CD4-positive, alpha-beta T cell (primary cell): ENCODE results near the gene COL13A1. TPM values are rescaled to one million over a fixed set of nuclear protein-coding genes. Genes with fewer than 3 reads are reported as not detected.
A peak's percentile ranks its signal among the peaks of the same experiment; 100 is the strongest.

Experiments
- ATAC-seq: fragments of 200-7000 bp; cut with Tn5 transposase; one replicate; pipeline ENCODE4 v1.10.0; 2022; ENCODE audit warnings: mild to moderate bottlenecking; ENCODE audit not compliant: poor library complexity
- CTCF ChIA-PET: fragments of 350-600 bp; sonication (Branson Sonifier 250); formaldehyde crosslinking; loops from one replicate; lab custom pipeline; 2021; ENCODE audit warnings: antibody characterized with exemption, inconsistent platforms; lab: Charles Lee
- POLR2A ChIA-PET: fragments of 350-600 bp; sonication (Branson Sonifier 250); formaldehyde crosslinking; loops from one replicate; lab custom pipeline; 2021; ENCODE audit warnings: antibody characterized with exemption, inconsistent platforms; lab: Charles Lee
- DNase-seq, 14 experiments: peaks; one replicate each; pipeline ENCODE4 v3.0.0-alpha.2; 2013 to 2020; ENCODE audit warnings: mixed read lengths in 2 of 14
- H3K27ac ChIP-seq, 2 donors: one replicate each; pipeline versions ENCODE4 v1.5.1 to v1.7.0; 2013; ENCODE audit warnings: low read length in 2 of 2, low read depth in 1 of 2, mild to moderate bottlenecking in 1 of 2
- H3K27me3 ChIP-seq, 2 experiments: 1 replicate in 1 of 2; 2 replicates in 1 of 2; pipeline versions ENCODE4 v1.6.1 to v1.7.0; 2013; ENCODE audit warnings: low read length in 2 of 2, control low read depth in 1 of 2, mild to moderate bottlenecking in 1 of 2, moderate library complexity in 1 of 2; ENCODE audit not compliant: insufficient read depth in 2 of 2, control insufficient read depth in 1 of 2
- H3K36me3 ChIP-seq: one replicate; pipeline ENCODE4 v1.6.1; 2013; ENCODE audit warnings: low read length, control low read depth; ENCODE audit not compliant: insufficient read depth
- H3K4me1 ChIP-seq: one replicate; pipeline ENCODE4 v1.6.1; 2013; ENCODE audit warnings: low read length, control low read depth; ENCODE audit not compliant: insufficient read depth
- H3K4me3 ChIP-seq: one replicate; pipeline ENCODE4 v1.5.1; 2013; ENCODE audit warnings: mild to moderate bottlenecking, low read length, moderate library complexity
- H3K9me3 ChIP-seq, 2 experiments: 1 replicate in 1 of 2; 2 replicates in 1 of 2; pipeline versions ENCODE4 v1.6.1 to v1.7.0; 2013; ENCODE audit warnings: low read length in 2 of 2, mild to moderate bottlenecking in 2 of 2, control low read depth in 1 of 2, moderate library complexity in 1 of 2; ENCODE audit not compliant: control insufficient read depth in 1 of 2, insufficient read depth in 1 of 2
- H3K27ac Mint-ChIP-seq: one replicate; pipeline ENCODE4 v1.8.0; 2020; ENCODE audit warnings: mixed read lengths
- H3K27me3 Mint-ChIP-seq: one replicate; pipeline ENCODE4 v1.8.0; 2021; ENCODE audit warnings: mixed read lengths
- H3K36me3 Mint-ChIP-seq: one replicate; pipeline ENCODE4 v1.8.0; 2021; ENCODE audit warnings: low read depth, mixed read lengths
- H3K4me1 Mint-ChIP-seq: one replicate; pipeline ENCODE4 v1.8.0; 2021; ENCODE audit warnings: low read depth, mixed read lengths
- H3K4me3 Mint-ChIP-seq: one replicate; pipeline ENCODE4 v1.8.0; 2020; ENCODE audit warnings: mild to moderate bottlenecking, mixed read lengths
- H3K9me3 Mint-ChIP-seq: one replicate; pipeline ENCODE4 v1.8.0; 2020; ENCODE audit warnings: mixed read lengths
- CTCF ChIP-seq: fragments of 200-600 bp; IDR thresholded peaks from one replicate; pipeline ENCODE4 v1.8.0; 2022; ENCODE audit warnings: antibody characterized with exemption, mild to moderate bottlenecking
- intact Hi-C, 2 experiments: fragments of 100-400 bp; cut with DNase I in 1 of 2; cut with micrococcal nuclease in 1 of 2; formaldehyde crosslinking; loops; one replicate each; pipeline versions ENCODE4 v1.15.1 to v1.9.0; 2023 to 2025; cut with DNase I, micrococcal nuclease
- total RNA-seq, 174 experiments: library from RNA in 2 of 174; stranded (reverse) in 2 of 174; gene quantifications; one replicate each; pipeline ENCODE4 v1.2.3 and lab custom pipeline; 2021 to 2026

The COL13A1 gene
- total RNA-seq, 2 experiments from 2014 or later, result not detected

- peak; percentile 66 for ATAC-seq
- Histone ChIP-seq H3K27me3 (no peaks in the 10 kb centered on the region), H3K9me3 (no peaks in the 10 kb centered on the region), H3K4me3 (no peak overlapping the region), H3K36me3 (no peaks in the 10 kb centered on the region), H3K4me1 (peaks cover 4% of the 10 kb centered on the region), H3K27ac (no peak overlapping the region)
- ChIA-PET CTCF (interaction anchor here (1.1 kb wide), 1 partner anchor 74 kb away, joined by 3 read pairs; no protein-coding TSS in a partner anchor), POLR2A (no interaction called here)
- H3K27ac Mint-ChIP-seq, result no peak overlapping the region
- no peaks in the 10 kb centered on the region for H3K36me3 Mint-ChIP-seq
- no peak overlapping the region for H3K4me3 Mint-ChIP-seq
- intact Hi-C loops, result loop anchor here (2.0 to 10.0 kb wide), 3 partner anchors 267 to 400 kb away; no protein-coding TSS in a partner anchor
- H3K27me3 Mint-ChIP-seq, result peaks cover 8% of the 10 kb centered on the region
- DNase-seq, result peak; percentile 14 to 64 (median 34)
- no peaks in the 10 kb centered on the region for H3K4me1 Mint-ChIP-seq
- H3K9me3 Mint-ChIP-seq, result no peaks in the 10 kb centered on the region
- peak; percentile 69 for TF ChIP-seq CTCF
These were observed 112.9 kb downstream of the COL13A1 start for GRCh38 chr10:69914398-69915214.

- no peak for DNase-seq
- POLR2A ChIA-PET, result no interaction called here
- Mint-ChIP-seq H3K27ac (no peak overlapping the region), H3K4me3 (no peak overlapping the region), H3K36me3 (no peaks in the 10 kb centered on the region), H3K27me3 (peaks cover 9% of the 10 kb centered on the region), H3K9me3 (no peaks in the 10 kb centered on the region), H3K4me1 (no peaks in the 10 kb centered on the region)
- Histone ChIP-seq H3K27me3 (no peaks in the 10 kb centered on the region), H3K27ac (no peak overlapping the region), H3K36me3 (no peaks in the 10 kb centered on the region), H3K4me1 (peaks cover 4% of the 10 kb centered on the region), H3K4me3 (no peak overlapping the region), H3K9me3 (no peaks in the 10 kb centered on the region)
- CTCF ChIA-PET, result interaction anchor here (1.1 kb wide), 1 partner anchor 74 kb away, joined by 3 read pairs; no protein-coding TSS in a partner anchor
- no peak for ATAC-seq
- intact Hi-C loops, result loop anchor here (2.0 to 10.0 kb wide), 2 partner anchors 400 kb away; no protein-coding TSS in a partner anchor
- no peak for TF ChIP-seq CTCF
These were observed 113.5 kb downstream of the COL13A1 start for GRCh38 chr10:69915215-69915560.

- intact Hi-C loops, result loop anchor here in 1 of 2 experiments (10.0 kb wide), 1 partner anchor 401 kb away; no protein-coding TSS in a partner anchor
- no peaks in the 10 kb centered on the region for H3K9me3 Mint-ChIP-seq
- DNase-seq, result no peak
- no peaks in the 10 kb centered on the region for H3K36me3 Mint-ChIP-seq
- no peaks in the 10 kb centered on the region for H3K4me1 Mint-ChIP-seq
- no peaks in the 10 kb centered on the region for H3K27me3 ChIP-seq
- H3K4me3 Mint-ChIP-seq, result no peak overlapping the region
- no peaks in the 10 kb centered on the region for H3K9me3 ChIP-seq
- H3K4me1 ChIP-seq, result peaks cover 4% of the 10 kb centered on the region
- no peak overlapping the region for H3K27ac Mint-ChIP-seq
- peaks cover 12% of the 10 kb centered on the region for H3K27me3 Mint-ChIP-seq
- H3K27ac ChIP-seq, result no peak overlapping the region
- no peaks in the 10 kb centered on the region for H3K36me3 ChIP-seq
- ATAC-seq, result no peak
- H3K4me3 ChIP-seq, result no peak overlapping the region
- POLR2A ChIA-PET, result no interaction called here
- no peak for TF ChIP-seq CTCF
- CTCF ChIA-PET, result no interaction called here
These were observed 114.4 kb downstream of the COL13A1 start for GRCh38 chr10:69916118-69916517.
